NCI-H82 treated with DMSO at 0.1 percent for 48 hours (cell line): ENCODE results near the gene ZNF423.

Source experiments
- DNase-seq: peaks from one replicate; lab custom pipeline; 2025; ENCODE audit not compliant: unreplicated experiment; lab: John Stamatoyannopoulos, UW

The ZNF423 gene

DNA sequence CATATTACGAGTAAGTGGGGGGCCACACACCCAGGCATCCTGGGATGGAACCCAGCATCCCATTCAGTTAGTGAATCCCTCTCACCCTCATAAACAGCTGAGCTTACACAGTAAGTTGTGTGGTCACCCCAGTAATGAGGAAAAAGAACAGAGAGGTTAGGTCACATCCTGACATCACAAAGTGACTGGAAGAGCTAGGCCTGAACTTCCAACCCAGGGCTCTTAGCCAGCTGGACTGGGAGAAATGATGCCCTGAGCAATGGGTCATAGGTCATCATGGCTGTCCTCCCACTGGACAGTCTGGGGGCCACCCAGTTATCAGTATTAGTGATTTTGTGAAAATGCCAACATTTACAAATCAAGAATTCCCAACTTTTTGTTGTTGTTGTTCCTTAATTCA is 205.3 kb downstream of the ZNF423 start:
- no peak for DNase-seq

DNA sequence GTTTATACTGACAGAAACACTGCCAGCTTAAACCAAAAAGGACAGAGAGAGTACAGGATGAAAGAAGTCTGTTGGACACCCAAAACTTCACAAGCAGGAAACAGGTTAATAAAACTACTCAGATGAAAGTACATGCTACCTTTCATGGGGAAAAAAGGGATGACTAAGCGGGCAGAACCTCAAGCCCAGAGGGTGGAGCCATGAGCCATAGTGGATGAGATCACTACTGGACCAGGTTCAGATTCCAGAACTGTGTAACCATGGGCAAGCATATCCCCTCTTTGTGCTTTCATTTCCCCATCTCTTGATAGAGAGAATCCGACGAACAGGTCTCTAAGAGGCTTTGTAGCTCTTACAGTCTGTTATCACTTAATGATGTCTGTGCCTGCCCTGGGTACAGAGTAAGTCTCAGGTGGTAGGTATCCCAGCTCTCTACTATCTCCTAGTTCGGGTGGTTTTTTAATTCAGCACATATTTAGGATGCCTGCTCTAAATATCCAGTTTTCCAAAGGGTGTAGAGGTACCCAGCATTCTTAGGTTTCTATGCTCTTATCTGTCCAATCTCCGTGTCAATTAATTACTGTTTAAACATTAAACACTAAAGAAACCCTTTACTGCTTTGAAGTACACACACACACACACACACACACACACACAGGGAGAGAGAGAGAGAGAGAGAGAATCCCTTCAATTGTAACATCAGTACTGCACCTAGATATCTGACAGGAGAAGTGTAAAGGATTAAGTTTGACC is 206.7 kb downstream of the ZNF423 start:
- no peak for DNase-seq

DNA sequence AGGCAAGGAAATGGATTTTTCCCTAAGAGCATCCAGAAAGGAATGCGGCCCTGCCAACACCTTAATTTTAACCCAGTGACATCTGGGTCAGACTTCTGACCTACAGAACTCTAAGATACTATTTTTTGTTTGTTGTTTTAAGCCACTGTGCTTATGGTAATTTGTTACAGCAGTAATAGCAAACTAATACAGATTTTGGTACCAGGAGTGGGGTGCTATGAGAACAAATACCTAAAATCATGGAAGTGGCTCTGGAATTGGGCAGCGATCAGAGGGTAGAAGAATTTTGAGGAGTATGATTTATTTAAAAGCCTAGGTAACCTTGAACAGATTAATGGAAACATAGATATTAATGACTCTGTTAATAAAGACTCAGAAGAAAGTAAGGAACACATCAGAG is 208.2 kb downstream of the ZNF423 start:
- DNase-seq: no peak

DNA sequence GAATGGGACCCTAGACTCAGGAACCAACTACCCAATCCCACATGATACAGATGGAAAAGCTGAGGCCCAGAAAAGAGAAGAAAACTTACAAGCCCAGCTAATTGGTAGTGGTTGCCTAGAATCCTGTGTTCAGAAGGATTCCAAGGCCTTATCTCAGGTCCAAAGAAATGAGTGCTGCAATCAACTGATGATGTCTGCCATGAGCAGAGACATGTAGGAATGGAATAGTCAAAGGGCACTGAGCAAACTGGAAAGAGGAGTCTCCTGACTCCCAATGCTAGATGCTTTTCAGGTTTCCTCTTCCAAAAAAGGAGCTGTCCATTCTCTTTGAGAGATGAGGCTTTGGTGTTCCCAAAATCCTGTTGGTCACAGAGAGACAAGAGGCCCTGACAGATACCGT is 210.6 kb downstream of the ZNF423 start:
- no peak for DNase-seq

DNA sequence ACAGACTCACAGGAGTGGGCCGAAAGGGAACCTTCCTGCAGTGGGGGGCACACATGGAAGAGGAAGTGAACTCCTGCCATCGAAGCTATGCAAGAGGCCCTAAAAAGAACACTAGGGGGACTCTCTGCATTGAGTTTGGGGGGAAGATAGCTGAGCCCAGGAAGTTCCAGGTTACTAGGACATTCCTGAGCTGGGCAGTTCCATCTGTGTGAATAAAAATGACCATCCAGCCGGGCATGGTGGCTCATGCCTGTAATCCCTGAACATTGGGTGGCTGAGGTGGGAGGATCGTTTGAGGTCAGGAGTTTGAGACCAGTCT is 211.8 kb downstream of the ZNF423 start:
- DNase-seq: no peak

DNA sequence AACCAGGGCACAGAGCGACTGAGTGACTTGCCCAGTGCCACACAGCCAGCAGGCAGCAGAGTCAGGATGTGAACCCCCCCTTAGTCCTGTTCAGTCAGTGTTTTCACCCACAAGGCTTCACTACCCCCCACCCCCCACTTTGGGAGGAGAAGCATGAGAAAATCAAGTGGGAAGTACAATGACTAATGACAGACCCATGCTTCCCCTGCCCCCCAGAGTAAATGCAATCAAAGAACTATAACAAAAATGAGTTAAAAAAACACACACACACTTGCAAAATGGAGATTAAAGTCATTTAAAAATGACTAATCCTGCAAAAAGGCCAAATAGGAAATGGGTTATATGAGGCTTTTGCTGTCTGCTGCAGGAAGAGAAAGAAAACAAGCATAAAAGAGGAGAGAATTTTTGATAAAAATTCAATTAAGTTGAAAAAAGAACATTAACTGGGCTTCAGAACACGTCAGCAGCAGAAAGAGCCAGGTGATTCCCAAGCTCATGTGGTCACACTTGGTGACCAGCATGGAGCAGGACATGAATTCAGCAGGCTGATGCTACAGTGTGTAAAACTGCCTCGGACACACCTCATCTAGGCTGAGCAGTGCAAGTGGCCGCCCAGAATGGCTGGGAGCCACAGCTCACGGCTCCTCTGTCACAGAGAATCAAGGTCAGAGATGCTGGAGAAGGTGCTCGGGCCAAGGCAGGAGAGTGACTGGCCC is 212.3 kb downstream of the ZNF423 start:
- no peak for DNase-seq

DNA sequence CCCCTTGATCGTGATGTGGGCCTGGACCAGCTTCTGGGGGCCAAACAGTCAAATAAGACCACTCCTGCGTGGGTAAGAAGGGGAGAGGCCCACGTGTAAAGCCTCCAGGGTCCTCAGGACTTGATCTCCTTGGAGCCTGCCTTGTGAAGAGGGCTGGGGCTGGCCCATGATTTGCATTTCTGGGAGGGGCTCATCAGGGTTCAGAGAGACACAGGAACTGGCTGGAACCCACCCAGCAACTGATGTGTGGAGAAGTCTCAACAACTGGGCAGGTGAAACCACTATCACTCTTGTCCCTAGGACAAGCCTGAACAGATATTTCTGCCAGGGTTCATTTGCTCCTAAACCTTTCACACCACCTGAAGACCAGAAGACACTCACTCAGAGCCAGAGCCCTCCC is 214.7 kb downstream of the ZNF423 start:
- no peak for DNase-seq

DNA sequence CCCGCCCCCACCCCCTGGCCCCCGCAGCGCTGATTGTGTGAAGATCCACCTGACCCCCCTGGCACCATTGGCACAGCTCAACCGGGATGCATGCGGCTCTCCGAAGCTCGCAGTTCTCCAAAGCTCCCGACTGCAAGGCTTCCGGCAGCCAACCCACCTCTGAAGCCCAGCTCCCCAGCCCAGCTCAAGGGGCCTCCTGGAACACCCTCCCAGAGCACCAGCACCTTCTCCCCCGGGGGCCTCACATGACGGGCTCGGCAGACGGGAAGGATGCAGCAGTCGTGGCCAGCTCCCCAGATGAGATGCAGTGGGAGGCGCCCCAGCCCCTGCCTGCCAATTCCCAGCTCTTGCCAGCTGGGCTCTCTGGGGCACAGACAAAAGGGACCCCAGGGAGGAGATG is 215.3 kb downstream of the ZNF423 start:
- no peak for DNase-seq

DNA sequence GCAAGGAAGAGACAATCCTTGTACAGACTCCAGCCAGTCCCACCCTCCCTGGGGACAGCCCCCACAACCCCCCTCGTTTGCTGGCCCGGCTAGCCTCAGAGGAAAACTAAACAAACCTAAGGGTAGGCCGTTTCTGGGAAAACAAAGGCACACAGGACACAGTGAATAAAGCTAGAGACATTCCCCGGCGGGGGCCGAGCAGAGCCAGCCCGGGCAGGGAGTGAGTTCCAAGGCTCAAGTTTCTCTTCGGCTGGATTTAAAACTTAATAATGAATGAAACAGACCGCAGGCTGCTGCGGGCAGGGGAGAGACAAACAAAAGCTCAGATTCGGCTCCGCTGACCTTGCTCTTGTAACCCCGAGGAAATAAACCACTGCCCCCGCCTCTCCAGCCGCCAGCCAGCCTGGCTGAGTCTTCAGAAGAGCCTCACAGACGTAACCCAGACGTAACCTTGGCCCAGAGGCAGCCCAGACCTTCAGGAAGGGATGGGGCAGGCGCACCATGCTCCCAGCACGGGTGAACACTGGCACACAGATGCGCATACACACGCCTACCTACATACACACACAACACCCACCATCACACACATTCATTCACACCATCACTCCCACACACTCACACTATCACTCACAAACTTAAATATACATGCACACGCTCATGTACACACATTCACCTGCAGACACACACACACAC is 216.0 kb downstream of the ZNF423 start:
- no peak for DNase-seq

DNA sequence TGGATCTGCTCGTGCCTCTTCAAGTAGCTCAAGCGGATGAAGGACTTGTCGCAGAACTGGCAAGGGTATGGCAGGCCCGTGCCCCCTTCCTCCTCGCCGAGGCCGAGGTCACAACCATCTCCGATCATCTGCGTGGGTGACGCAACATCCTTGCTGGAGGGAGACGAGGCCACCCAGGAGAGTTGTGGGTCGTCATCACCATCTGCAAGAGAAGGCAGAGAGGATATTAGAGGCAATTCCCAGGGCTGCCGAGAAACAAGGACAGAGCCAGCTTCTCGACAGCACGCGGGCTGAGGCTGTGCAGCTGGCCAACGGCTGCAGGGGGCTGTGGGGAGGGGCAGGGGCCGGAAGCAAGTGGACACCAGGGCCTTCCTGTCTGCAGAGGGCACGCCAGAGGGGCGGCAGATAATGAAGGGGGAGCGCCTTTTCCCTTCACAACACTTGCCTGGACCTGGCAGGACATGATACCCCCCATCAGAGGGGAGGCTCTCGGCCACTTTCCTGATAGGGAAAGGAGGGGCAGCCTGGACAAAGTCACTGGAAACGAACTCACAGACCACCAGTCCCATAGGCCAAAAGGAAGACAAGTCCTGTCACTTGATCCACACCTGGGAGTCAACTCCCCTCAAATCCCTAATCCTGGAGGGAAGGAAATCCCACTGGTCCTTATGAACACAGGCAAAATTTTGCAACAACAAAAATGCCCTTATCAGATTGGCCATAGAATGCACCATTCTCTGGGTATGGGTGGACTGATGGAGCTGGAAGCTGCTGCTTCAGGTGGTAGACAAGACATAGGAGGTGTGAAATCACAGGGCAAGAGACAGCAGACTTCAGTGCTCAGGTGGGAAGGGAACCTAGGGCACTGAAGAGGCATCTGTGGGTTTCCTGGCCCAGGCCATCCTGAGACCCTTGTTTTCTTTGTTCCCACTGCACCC is 217.0 kb downstream of the ZNF423 start:
- no peak for DNase-seq

DNA sequence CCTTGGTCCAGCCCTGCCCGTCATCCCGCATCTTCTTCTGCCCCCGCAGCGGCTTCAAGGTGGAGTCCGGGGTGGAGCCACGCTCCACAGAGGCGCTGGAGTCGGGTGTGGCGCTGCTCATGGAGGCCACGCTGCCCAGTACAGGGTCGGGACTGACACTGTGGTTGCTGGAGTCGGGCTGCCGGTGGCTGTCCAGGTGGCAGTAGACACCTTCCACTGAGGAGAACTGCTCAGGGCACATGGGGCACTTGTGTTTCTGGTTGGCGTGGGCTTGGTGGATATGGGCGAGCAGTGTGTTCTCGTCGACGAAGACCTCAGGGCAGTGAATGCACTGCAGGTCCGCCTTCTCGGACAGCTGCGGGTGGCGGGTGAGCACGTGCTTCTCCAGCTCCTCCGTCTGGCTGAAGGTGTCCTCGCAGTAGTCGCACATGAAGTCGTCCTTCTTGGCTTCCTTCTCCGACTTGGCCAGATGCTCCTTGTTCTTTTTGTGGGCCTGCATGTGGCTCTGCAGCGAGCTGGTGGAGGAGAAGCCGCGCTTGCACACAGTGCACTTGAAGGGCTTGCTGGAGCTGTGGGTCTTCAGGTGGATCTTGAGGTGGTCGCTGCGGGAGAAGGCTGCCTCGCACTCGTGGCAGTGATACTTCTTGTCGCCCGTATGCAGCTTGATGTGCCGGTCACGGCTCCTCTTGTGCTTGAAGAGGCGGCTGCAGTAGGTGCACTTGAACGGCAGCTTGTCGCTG is 217.8 kb downstream of the ZNF423 start:
- no peak for DNase-seq

DNA sequence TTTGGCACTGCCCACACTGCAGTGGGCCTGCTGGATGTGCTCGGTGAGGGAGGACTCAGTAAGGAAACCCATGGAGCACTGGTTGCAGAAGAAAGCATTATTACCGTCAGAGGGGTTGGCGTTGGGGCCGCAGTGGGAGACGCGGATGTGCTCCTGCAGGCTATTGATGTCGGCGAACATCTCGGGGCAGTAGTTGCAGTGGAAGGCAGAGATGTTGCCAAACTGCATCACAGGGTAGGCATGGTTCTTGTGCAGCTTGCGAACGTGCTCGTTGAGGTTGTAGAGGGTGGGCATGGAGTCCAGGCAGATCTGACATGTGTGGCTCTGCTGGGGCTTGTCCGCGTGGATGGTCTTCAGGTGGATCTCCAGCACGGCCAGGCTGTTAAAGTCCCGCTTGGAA is 218.4 kb downstream of the ZNF423 start:
- no peak for DNase-seq

DNA sequence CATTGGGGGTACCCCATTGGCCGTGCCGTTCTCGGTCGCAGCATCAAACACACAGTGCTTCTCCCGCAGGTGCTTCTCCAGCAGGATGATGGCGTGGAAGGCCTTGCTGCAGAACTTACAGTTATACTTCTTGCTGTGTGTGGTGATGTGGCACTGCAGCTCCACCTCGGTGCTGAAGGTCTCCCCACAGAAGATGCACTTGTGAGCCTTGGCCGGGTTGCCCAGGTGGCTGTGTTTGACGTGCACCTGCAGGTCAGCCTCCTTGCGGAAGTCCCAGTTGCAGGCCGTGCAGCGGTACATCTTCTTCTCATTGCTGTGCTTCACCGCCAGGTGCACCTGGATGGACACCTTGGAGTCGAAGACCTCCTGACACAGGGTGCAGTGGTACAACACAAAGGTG is 219.3 kb downstream of the ZNF423 start:
- DNase-seq: no peak

DNA sequence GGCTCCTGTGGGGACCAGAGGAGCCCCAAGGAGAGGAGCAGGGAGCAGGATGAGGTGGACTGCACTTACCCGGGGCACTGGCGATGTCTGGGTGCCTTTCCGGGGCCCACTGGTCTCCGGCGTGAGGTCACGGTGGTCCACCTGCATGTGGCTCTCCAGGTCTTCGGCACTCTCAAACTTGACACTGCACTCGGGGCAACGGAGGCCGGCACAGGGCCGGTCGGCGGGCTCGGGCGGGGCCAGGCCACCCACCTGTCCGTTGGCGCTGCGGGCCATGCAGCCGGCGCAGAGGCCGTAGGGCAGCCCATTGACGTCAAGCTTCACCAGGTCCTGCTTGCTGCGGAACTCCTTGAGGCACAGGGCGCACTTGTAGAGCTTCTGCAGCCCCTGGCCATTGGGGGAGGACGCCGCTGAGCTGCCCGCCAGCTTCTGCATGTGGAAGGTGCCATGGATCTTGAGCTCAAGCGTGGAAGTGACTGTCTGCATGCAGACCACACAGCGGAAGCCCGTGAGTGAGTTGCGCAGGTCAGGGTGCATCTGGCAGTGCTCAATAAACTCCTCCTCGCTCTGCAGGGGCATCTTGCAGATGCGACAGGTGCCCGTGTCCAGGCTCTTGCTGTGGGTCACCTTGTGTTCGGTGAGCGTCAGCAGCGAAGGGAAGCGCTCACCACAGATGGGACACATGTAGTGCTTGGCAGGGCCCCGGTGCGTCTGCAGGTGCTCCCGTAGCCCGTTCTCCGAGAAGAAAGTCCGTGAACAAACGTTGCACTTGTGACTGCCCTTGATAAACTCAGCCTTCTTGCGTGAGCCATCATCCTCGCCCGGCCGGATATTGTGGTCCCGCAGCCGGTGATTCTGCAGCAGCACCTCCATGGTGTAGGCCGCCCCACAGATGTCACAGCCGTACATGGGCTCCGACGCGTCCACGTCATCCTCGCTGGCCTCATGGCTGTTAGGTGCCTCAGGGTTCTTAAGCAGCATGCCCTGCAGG is 220.0 kb downstream of the ZNF423 start:
- no peak for DNase-seq

DNA sequence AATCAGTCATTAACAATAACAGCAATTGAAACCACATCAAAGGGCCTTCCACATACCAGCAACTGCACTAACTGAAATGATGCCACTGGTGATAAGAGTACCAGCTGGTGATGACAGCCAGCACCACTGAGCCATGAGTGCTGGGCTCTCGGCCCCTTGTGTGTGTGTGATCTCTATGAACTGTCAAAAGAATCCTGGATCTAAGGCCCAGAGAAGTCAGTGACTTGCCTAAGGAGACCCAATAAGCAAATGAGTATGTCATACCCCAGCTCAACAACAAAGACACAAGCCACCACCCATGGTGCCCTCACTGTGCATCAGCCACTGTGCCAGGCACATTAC is 220.9 kb downstream of the ZNF423 start:
- no peak for DNase-seq

DNA sequence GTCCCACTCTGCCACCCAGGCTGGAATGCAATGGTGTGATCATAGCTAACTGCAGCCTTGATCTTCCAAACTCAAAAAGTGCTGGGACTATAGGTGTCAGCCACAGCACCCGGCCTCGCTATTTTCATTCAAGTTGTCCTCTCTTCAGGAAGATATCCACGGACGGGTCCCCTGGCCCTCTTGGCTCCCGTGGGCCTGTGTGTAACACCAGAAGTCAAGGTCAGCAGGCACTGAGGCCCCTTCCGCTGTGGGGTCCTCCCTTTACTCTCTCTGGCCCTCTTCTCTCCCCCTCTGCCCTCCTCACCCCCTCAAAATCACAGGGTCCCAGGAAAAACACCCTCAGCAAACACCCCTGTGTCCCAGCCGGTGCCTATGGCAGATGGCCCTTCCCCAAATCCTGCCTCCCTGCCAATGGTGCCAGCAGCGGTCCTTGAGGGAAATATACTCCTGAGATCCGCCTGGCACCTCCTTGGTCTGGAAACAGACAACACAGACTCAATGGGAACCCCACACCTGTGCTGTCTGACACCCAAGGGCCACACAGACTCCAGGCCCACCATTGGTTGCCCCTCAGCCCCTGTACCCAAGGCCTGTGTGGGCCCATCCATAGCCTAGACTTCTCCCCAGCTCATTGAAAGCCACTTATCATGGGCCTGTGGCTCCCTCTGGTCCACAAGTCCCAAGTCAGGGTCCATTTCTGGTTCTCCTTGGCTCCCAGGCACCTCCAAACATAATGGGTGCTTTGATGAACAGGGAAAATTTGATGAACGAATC is 221.5 kb downstream of the ZNF423 start:
- no peak for DNase-seq

DNA sequence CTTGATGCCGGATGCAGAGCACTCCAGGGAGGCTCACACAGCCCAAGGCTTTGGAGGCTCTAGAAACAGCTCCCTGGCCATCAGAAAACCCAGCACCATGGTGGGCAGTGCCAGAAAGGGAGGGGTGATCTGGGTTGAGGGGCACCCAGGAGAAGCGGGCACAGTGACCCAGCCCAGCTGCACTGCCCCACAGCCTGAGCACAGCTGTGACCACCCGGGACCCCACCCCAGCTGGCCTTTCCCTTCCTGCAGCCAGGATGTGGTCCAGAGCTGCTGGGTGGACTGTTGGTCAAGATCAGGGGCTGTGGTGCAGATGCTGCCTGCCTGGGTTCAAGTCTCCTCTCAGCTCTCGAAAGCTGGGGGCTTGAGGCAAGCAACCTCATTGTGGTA is 223.1 kb downstream of the ZNF423 start:
- DNase-seq: no peak

DNA sequence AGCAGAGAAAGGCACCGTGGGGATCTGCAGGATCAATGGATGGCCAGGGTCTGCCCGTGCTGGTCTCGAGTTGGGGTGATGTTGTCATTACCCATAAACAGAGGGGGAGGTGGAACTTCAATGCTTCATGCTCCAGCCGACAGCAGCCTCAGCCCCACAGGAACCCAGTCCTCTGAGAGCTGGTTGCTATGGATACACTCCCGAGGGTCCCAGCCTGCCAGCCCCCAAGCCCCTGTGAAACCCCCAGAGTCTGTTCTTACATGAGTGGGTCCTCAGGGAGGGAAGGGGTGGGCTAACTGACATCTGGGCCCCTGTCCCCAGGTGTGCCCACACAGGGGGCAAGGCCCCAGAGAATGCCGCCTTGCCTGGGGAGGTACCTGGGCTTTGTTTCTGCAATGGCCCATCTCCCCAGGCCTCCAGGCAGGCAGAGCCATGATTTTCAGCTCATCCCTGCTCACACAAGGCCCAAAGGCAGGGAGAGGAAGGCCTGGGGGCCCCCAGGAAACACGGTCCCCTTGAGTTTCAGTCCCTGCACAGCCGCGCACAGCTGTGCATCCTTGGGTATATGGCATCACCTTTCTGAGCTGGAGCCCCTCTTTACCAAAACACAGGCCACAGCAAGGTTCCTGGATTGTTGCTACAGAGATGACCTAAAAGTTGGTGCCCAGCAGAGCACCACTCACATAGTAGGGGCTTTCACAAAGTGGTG is 223.7 kb downstream of the ZNF423 start:
- DNase-seq: no peak
